Measurements from ENCODE around the gene TBX4.
"Not testable (repeated sequence)": the region's sequence is repeated elsewhere in the genome, so short reads cannot be mapped to it uniquely, and the experiment has no call there.

The TBX4 gene

DNA sequence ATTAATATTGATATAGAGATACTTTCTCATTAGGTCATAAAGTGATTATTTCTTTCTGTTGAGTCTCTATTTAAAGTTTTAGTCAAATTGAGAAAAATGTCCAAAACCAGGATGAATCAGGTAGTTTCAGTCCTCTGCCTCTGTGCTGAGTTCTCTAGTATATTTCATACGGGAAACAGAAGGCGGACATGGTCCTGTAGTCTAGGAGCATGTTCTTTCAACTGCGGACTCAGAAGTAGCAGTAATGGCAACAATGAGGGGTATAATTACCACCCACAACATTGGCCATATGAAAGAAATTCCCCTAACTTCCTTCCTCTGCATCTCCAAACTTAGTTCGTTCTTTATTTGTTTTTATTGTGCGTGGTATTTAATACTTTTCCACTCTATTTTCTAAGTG is 50.1 kb downstream of the TBX4 start:
- DNase-seq: no peak

DNA sequence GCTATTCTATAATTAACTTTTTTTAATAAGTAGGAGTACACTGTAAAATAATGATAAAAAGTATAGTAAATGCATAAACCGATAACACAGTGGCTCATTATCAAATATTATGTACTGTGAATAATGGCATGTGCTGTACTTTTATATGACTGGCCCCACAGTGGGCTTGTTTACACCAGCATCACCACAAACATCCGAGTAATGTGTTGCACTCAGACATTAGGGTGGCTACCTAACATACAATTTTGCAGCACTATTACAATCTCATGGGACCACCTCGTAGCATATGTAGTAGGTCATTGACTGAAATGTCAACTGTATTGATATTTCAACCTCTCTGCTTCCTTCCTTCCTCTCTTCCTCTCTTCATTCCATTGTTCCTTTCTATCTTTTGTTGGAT is 51.7 kb downstream of the TBX4 start:
- DNase-seq: no peak

DNA sequence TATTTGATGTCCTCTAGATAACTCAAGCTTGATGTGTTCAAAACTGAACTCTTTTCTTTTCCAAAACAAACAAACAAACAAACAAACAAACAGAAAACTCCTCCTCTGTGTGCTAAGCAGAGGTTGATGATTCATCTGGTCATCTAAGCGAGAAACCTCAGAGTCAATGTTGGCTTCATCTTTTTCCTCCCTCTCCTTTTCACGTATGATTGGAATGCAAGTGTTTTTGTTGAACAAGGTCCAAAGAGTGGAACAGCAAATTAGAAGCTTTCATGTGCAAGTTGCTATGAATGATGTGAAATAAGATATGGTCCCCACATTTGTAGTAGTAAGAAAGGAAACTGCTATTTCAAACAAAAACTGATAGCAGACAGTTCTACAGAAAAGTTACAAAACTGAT is 52.5 kb downstream of the TBX4 start:
- no peak for DNase-seq

- DNase-seq: no peak
These were observed 53.8 kb downstream of the TBX4 start for GRCh38 chr17:61505846-61506627.

DNA sequence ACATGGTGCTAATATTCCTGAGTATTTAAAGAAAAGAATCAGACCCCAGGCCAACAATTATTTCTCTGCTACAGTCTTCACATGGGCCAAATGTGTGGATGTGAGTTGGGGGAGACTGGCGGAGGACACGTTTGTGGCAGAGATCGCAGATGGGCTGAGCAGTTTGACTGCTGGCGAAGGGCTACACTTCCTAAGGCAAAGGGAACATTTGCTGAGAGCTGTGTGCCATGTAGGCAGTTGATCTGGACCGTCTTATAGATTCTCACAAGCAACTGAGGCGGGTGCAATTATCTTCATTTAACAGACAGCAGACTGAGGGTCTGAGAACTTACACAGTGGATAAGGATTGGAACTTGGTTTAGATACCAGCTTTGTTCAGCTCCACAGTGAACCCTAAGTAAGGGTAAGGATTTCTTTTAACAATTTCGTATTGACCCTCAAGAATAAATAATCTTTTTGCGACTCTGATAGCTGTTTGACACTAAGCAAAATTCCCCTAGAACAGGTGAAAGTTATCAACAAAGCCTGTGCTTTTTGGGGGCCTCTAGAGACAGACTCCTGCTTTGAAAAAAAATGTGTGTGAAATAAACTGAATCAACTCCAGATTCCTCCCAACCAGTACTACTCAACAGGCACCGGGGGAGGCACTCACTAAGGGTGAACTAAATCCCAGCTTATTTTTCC is 55.3 kb downstream of the TBX4 start:
- DNase-seq: no peak

DNA sequence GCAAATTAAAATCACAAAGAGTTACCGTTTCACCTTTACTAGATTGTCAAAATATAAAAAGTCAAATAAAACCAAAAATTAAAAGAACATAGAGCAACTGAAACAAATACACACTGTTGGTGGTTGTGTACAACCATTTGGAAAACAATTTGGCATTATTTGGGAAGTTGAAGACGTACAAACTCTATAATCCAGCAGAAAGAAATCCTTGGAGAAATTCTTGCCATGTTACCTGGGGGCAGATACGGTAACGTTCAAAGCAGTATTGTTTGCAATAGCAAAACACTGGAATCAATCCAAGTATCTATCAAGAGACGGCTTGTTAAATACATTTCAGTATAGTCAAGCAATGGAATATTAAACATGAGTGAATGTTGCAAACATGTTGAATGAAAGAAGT is 56.7 kb downstream of the TBX4 start:
- DNase-seq: no peak

GRCh38 chr17:61509454-61509853 is 57.2 kb downstream of the TBX4 start:
- DNase-seq: not testable (repeated sequence)

DNA sequence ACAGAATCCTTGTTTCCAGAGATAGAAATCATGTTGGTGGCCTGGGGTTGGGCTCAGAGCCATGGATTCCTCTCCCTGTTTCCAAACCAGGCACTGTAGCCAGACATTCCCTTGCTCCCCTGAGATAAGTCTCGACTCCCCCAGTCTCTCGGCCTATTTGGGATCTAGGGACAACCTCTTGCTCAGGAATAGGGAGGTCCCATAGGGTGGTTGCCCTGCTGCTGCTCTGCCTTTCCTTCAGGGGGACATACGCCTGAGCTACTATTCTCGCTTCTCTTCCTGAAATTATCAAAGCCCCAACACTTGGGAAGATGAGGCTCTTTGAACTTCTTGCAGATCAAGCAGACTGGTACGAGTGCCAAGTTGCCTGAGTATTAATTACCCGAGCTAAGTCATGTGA is 58.0 kb downstream of the TBX4 start:
- no peak for DNase-seq

GRCh38 chr17:61510991-61511390 is 58.8 kb downstream of the TBX4 start:
- DNase-seq: no peak

DNA sequence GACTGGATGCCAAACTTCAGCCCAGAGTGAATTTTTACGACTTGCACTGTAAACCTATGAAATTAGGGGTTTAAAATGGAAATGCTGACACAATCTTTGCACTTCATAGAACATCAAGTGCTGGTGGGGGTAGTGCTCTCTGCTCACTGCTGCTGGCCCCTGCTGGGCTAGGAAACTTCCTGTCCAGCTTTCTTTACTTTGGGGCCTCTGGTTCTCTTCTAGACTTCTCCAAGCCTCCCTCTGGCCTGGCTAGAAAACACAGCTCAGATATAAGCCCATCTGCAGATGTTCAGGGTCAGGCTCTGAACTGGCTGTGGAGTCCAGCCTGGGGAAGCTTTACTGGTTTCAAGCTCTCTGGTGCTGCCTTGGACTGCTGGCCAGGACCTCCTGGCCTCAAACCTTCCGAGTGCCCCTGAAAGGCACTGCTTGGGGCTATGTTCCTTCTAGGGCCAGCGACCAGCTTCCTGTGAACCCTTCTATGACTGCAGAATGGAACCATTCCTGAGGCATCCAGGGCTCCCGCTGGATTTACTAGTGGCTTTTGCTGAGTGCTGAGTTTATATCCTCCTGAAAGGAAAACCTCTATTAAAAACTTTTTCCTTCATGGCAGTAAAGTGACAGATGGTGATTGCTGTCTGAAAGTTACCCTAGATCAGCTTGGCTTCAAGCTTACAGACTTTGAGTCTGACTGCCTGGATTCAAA is 59.4 kb downstream of the TBX4 start:
- DNase-seq: no peak

- DNase-seq: no peak
These were observed 62.3 kb downstream of the TBX4 start for GRCh38 chr17:61514491-61514890.

DNA sequence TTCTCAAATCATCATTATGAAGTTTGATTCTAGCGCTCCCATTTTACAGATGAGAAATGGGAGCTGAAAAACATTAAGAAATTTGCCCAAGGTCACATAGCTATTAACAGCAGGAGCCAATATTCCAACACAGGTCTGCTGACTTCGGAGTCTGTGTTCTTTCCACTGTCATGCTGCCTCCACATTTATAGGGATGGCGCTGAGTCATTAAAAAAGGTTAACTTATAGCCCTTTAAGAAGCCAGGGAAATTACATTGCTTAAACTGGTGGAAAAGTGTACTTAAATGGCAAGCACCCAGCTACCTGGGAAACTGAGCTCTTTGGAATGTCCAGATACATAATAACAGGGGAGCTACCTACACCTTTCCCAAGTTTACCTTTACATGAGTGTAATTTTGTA is 65.0 kb downstream of the TBX4 start:
- DNase-seq: no peak

DNA sequence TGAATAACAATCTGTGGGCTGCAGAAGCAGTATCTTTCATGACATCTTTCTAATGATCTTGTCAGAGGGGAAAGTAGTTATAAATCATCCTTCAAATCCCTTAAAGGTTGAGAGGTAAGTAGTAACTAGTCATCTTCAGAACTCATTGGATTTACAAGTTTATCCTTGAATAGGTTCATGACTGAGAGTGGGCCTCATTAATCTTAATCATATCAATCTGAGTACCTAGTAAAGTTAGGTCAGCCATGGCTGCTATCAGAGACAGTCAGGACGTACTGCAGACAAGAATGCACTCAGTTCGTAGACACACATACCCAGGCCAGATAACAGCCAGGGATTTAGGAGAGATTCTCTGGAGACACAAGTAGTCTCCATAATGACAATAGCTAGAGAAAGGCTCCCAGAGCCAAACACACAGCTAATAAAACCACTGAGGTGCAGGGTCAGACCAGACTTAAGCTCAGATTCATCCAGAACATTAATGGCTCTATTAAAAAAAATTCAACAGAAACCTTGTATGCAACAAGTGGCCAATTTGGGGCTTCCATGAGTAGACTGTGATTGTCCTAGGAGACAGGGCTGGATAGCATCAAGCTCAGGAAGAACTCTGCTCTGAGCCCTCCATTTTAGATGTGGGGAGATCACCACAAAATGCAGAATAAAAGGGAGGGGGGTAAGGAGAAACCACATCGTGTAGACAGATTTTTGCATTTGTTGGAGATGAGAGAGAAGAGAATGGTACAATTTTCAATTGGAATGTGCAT is 65.8 kb downstream of the TBX4 start:
- no peak for DNase-seq

GRCh38 chr17:61519139-61519538 is 66.9 kb downstream of the TBX4 start:
- no peak for DNase-seq

- DNase-seq: no peak
These were observed 67.7 kb downstream of the TBX4 start for GRCh38 chr17:61519754-61520440.

GRCh38 chr17:61520897-61521296 is 68.7 kb downstream of the TBX4 start:
- DNase-seq: no peak

- no peak for DNase-seq
These were observed 69.9 kb downstream of the TBX4 start for GRCh38 chr17:61522088-61522487.

DNA sequence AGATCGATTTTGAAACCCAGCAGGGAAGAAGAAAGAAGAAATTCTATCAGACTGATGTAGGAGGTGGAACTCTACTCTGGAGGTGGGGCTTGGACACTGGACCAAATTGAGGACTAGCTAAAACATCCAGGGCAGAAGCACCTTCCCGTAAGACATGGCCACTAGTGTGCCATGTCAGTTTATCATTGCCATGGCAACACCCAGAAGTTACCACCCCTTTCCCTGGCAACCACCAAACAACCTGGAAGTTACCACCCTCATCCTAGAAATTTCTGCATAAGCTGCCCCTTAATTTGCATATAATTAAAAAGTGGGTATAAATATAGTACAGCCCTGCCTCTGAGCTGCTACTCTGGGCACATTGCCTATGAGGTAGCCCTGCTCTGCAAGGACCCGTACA is 72.1 kb downstream of the TBX4 start:
- no peak for DNase-seq

- not testable (repeated sequence) for DNase-seq
These were observed 75.2 kb downstream of the TBX4 start for GRCh38 chr17:61527441-61527840.

DNA sequence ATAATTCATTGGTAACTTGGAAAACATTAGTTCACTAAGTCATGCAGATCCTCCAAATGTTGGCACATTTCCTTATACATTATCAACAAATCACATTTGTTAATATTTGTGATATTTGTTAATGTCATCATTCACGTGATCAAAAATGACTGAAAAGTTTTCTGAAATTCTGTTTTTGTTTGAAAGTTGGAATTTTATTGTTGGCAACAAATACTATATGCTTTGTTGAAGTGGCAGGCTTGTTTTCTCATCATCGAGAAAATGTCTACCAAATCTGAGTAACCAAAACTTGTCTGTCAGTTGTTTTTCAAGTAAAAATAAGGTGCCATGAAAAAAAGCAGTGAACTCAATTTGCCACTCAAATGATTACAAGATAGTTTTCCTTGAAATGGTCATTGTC is 75.9 kb downstream of the TBX4 start:
- DNase-seq: no peak

DNA sequence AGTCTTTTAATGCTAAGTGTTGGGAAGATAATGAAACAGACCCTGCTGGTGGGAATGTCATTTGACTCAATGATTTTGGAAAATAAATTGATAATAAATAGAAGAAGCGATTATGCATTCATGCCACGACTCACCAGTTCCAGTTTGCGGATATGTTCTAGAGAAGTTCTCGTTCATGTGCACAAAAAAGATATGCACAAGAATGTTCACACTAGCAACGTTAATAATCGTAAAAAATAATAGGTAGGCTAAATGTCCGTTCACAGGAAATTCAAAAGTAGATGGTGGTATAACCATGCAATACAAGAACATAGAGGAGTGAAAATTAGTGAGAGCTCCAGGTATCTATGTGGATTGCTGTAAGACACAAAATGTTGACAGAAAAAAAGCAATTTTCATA is 79.0 kb downstream of the TBX4 start:
- DNase-seq: no peak

DNA sequence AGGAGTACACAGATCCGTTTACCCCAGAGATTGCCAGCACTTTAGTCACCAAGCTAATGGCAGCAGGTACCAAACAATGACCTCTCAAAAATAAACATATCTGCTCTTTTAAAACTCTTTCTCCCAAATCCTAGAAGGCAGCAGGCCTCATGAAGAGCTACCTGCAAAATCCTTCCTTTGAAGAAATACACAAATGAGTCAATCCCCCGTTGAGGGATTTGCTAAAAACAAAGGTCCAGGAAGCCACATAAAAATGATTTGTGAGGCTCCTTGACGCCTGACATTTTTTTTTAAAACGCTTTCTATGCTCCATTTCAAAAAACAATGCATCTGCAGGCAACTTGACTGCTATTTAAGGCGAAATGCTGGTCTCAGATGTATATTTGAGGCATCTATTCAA is 80.6 kb downstream of the TBX4 start:
- DNase-seq: no peak

DNA sequence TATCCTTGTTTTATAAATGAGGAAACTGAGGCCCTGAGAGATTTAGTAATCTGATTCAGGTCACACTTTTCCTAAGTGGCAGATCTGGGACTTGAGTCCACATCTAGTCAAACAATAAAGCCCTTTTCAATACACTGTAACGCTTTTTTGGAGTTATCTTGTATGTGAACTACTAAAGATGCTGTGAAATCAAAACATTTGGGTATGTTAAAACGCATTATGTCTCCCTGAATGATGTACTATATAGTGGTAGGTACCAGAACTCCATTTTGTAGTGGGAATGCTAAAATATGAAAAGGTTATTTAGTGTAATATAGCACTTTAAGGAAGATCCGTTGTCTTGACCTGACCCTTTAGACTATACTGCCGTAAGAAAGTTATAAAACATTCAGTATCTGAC is 81.6 kb downstream of the TBX4 start:
- DNase-seq: no peak
